NCI-H446 (cell line): ENCODE measurements around the gene TM4SF4.

Experiments used
- DNase-seq, 2 experiments: peaks; one replicate each; lab custom pipeline; 2025; lab: John Stamatoyannopoulos, UW

The TM4SF4 gene

DNA sequence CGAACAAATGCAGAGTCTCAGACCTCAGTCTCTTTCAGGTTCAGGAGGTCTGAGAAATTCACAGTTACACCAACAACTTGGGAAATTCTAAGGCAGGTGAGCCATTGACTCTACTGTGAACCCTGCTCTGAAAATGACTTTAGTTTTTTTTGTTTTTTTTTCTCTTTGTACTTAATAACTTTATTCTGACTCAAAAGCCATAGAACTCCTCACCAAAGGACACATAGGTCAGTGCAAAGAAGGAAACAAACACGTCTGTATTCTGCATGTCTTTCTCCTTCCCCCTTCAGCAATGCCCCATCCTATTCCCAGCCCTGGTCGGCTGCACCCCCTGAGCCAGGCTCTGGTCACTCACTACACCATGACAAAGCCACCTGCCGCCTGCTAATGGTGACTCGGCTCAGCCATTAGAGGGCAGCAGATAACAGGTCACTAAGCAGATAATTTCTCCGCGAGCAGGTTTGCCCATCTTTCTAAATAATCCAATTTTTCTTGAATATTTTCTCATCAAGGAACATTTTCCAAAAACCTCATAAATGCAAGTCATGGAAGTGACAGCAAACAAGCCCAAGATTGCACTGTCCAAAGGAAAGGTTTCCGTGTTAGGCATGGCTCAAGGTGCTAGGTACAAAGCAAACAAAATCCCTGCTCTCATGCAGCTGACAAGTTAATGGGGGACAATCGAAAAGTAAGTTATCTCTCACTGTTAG, 37.7 kb downstream of the TM4SF4 start:
- peak; percentile 59 to 82 for DNase-seq

- no peak for DNase-seq
Observed at GRCh38 chr3:149514471-149514870, 40.0 kb downstream of the TM4SF4 start.

- no peak for DNase-seq
Observed at GRCh38 chr3:149515249-149515648, 40.8 kb downstream of the TM4SF4 start.

DNA sequence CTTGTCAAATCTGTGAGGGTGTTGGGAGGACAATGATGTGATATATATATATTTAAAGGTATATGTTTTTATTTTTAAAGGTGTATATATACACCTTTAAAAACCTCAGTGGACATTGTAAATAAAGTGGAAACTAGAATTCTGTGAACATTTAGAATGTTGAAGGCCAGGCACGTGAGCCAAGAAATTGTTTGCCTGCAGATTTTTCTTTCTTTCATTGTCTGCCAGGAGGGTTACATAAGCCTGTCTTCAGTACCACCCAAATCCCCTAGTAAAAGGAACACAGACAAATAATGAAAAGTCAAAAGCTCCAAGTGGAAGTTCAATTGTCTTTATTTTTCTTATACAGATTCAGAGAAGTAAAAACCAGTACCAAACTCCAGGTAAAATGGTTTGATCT, 42.4 kb downstream of the TM4SF4 start:
- DNase-seq = no peak

- no peak for DNase-seq
Observed at GRCh38 chr3:149519912-149520311, 45.4 kb downstream of the TM4SF4 start.

GRCh38 chr3:149523512-149524299, 49.2 kb downstream of the TM4SF4 start:
- DNase-seq = no peak

- DNase-seq = no peak
Observed at GRCh38 chr3:149527531-149528339, 53.2 kb downstream of the TM4SF4 start.

- no peak for DNase-seq
Observed at GRCh38 chr3:149528340-149528650, 53.8 kb downstream of the TM4SF4 start.

DNA sequence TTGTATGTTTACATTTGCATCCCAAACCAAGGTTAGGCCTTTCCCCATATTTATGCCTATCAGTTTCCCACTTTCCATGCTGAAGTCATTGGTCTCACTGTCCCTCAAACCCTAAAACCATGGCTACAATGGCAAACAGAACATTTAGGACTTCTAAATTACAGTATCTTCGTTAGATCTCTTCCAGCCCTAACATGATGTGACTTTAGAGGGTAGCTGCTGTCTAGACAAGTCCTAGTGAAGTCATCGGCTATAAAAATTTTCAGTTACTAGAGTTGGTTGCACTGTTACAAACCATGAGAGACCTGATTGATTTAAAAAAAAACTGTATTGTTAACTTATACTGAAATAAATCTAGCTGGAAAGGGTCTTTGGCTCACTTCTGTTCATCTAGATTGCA, 54.6 kb downstream of the TM4SF4 start:
- no peak for DNase-seq

DNA sequence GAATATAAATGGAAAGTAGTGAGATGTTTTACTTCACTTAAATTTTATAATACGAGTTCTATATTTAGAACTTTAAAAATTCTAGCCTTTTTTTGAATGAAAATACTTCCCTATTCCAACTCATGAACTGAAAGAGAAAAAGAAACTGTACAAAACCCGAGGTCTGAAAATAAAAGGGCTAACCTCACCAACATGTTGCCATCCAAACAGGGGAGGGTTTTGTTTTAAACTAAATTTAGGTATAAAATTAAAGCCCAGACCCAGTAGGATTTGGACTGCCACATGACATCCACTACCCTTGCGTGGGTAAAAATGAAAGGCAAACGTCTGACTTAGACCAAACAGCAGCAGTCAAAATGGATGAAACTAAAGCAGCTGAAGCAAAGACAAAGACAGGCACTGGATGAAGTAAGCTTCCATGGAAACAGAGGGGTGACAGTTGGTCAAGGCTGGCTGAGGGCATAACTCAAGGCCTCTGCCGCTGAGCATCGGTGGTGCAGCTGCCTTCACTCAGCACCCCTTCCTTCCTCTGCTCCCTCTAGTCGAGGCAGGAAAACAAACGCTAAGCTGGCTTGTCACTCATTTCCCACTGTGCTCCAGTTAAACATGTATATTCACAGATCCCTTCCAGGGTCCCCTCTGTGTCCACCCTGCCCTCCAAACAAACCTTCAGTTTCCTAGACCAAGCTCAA, 58.1 kb downstream of the TM4SF4 start:
- no peak for DNase-seq

DNA sequence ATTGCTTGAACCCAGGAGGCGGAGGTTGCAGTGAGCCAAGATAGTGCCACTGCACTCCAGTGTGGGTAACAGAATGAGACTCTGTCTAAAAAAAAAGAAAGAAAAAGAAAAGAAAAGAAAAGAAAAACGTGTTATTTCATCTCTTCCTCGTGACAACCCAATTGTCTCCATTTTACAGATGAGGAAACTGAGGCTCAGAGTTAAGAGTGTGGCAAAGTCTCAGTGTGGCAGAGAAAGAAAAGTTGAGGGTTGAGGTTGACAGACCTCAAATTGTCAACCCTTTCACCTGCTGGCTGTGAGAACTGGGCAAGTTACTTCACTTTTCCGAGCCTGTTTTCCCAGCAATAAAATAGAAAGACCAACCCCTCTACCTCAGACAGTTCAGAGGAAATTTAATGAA, 59.6 kb downstream of the TM4SF4 start:
- no peak for DNase-seq

DNA sequence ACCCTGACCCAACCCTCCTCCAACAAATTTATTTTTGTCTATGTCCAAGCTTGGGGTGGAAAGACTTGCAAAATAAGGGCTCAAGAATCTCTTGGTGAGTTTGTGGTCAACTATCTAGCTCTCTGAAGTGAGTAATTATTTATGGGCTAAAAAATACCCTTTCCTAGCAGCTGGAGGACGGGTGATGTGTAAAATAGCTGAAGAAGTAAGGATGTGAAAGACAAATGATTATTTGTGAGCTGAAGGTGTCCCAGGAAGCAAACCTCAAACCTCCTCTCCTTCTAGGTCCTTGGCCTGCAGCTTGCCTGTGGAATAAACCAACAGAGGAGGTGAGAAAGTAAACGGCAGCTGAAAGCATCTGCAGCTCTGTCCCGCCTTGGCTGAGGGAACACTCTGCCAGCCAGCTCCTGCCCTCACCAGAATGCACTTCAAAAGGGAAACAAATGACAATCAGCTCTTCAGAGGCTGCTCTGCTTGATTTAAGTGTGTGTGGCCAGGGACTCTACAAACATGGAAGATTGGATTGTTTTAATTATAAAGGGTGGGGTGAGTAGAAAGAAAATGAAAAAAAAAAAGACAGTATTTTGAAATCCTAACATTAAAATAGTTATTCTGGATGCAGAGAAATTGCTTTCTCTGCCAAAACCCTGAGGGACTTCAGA, 60.3 kb downstream of the TM4SF4 start:
- DNase-seq = peak; percentile 74 to 77

- DNase-seq = no peak
Observed at GRCh38 chr3:149535333-149535685, 60.8 kb downstream of the TM4SF4 start.

- DNase-seq = peak; percentile 61 to 77
Observed at GRCh38 chr3:149536429-149536828, 61.9 kb downstream of the TM4SF4 start.

DNA sequence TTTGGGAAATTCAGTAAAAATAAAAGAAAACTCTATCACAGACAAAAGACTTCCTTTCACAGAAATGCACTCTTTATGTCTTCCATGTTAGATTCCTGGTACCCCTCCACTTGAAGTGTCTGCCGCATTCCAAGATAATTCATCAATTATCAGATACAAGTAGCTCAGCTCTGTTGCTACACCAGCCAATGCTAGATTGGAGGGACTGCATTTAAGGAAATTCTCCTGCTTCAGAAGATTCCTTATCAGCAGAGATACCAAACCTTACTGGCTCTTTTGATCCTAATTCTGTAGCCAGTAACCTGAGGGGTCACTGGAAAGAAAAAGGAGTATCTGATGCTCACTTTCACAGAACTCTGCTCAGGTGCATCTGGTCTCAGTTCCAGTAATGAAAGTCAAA, 63.9 kb downstream of the TM4SF4 start:
- DNase-seq = no peak

- no peak for DNase-seq
Observed at GRCh38 chr3:149541091-149541491, 66.6 kb downstream of the TM4SF4 start.

DNA sequence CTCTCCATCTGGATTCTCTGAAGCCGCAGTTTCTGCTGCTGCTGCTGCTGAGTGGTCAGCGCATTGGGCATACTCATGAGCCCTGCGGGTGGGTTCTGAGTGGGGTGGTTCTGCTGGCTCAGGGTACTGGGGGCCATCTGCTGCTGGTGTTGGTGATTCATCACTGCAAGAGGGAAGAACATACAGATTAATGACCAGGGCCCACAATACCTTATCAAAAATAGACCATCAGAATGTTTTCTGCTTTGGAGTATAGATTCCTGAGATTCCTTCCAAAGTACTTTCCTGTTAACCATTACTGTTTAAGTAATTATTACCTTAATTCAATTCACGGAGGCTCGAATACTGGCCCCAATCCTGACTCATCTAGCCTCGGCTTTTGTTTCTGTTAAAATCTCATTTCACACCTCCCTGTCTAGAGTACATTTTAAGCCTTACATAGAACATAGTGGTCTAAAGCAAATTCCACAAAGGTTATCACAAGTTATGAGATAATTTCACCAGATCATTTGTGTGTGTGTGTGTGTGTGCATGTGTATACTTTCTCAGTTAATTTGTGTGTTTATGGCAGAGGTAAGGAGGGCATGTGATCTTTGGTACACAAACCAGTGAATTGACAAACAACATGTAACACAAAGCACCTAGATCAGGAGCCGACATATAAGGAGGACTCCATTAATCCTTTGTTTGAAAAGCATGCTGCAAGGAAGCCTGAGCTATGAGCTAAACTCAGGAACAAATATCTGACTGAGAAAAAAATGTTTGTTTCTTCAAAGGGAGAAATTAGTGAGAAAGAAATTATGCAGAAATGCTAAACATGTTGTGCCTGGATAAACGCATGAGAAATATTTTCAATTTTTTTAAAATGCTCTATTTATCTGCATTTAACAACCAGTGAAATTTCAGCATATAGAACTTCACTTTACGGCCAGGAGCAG, 68.1 kb downstream of the TM4SF4 start:
- DNase-seq = peak in 1 of 2 experiments; percentile 12

DNA sequence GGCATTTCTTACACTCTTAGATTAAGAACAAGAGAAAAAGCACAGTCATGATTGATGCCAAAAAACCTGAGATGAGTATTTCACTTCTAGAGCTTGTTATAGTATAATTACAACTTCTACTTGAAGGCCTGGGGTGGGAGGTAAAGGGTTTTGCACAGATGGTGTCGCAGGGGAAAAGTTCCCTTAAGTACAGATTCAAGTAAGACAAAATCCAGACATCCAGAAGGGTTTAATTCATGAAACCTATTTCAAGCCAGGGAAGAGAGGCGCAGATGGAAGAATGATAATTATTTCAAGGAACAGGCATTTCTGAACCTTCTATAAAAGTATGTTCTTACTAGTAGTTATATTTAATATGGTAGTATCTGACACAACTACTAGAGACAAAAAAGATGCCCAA, 70.6 kb downstream of the TM4SF4 start:
- peak in 1 of 2 experiments; percentile 59 for DNase-seq

- peak; percentile 61 to 86 for DNase-seq
Observed at GRCh38 chr3:149547413-149547812, 72.9 kb downstream of the TM4SF4 start.

GRCh38 chr3:149547954-149548668, 73.6 kb downstream of the TM4SF4 start:
- peak; percentile 53 to 78 for DNase-seq
